Activated T-cell treated with anti-CD3 and anti-CD28 coated beads, Interleukin-2, amount 50 U/mL, for 48 hours (primary cell): ENCODE data around the gene PFKFB4.
"Not testable (repeated sequence)": the region's sequence is repeated elsewhere in the genome, so short reads cannot be mapped to it uniquely, and the experiment has no call there.

Source experiments
- DNase-seq, 2 experiments: peaks; one replicate each; pipeline ENCODE4 v3.0.0-alpha.2; 2020

PFKFB4 gene

DNA sequence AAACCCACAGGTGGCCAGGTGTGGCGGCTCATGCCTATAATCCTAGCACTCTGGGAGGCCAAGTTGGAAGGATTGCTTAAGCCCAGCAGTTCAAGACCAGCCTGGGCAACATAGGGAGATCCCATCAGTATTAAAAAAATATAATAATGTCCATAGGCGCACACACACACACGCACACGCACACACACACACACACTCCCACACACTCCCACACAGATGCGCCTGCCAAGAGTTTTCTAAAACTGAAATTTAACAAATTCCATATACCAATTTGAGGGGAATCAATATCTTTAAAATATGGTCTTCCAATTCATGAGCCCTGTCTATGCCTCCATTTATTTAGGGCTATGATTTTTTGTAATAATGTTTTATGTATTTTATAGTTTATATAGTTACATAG lies 69.7 kb downstream of the PFKFB4 start:
- DNase-seq = no peak

DNA sequence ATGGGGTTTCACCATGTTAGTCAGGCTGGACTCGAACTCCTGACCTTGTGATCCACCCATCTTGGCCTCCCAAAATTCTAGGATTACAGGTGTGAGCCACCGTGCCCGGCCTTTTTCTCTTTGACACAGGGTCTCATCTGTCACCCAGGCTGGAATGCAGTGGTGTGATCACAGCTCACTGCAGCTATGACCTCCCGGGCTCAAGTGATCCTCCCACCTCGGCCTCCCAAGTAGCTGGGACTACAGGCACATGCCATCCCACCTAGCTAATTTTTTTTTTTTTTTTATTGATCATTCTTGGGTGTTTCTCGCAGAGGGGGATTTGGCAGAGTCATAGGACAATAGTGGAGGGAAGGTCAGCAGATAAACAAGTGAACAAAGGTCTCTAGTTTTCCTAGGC lies 73.8 kb downstream of the PFKFB4 start:
- DNase-seq = not testable (repeated sequence)

DNA sequence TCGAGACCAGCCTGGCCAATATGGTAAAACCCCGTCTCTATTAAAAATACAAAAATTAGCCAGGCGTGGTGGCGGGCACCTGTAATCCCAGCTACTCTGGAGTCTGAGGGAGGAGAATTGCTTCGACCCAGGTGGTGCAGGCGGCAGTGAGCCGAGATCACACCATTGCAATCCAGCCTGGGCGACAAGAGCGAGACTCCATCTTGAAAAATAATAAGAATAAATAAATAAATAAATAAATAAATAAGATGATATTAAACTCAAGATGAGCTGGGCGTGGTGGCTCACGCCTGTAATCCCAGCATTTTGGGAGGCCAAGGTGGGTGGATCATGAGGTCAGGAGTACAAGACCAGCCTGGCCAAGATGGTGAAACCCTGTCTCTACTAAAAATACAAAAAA lies 75.7 kb downstream of the PFKFB4 start:
- not testable (repeated sequence) for DNase-seq

DNA sequence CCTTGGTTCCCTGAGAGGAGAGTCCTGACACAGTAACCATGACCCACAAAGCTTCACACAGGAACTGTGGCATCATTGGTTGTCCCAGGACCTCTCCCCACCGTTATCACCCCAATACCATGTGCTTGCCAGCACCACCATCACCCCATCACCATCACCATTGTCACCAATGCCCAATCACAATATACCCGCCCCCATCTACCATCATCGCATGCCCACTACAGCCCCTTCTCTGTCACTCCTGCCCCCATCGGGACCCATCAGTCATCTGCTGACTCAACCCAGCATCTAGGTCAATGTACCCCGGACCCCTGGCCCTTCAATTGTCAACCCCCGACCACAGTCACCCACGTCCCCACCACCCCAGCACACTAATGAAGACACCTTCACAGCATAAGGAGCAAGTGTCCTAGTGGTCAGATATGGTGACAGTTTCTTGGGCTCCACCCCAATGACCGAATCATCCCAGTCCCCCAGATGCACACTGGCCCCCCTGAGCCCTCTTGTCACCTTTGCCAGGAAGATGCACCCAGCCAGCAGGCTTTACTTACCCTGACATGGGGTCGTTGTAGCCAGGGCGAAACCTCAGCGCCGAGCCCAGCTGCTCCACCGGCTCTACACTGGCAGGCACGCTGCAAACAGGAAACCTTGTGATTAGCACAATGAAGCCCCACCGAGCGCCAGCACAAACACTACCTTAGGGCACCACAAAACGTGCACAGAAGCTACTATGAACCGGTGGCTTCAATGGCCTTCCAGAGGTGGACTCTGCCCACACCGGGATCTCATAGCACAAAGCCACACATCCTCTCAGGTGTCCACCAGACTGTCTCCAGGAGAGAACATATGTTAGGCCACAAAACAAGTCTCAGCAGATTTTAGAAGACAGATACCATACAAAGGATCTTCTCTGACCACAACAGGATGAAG lies 77.7 kb downstream of the PFKFB4 start:
- DNase-seq = peak; percentile 66 to 68

DNA sequence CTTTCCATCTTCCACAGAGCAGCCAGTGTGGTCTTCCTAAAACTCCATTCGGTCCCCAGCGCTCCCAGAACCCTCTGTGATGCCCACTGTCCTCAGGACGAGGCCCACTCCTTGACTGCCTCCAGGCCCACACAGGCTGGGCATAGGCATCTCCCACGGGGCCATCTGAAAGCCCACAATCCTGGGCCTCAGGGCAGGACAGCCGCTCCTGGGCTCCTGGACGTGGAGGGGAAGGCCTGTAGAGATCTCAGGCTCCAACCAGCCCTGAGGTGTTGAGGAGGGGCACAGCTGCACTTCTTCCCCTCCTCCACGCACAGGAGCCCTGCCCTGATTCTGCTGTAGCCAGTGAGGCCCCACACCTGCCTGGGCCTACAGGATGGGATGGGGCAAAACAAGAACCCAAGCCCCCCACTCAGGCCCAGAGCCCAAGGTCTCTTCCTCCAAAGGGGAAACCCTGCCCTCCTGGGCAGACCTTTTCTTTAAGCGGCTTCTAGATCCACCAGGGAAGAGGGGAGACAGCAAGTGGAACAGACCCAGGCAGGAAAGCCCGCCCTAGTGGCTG lies 78.6 kb downstream of the PFKFB4 start:
- no peak for DNase-seq

DNA sequence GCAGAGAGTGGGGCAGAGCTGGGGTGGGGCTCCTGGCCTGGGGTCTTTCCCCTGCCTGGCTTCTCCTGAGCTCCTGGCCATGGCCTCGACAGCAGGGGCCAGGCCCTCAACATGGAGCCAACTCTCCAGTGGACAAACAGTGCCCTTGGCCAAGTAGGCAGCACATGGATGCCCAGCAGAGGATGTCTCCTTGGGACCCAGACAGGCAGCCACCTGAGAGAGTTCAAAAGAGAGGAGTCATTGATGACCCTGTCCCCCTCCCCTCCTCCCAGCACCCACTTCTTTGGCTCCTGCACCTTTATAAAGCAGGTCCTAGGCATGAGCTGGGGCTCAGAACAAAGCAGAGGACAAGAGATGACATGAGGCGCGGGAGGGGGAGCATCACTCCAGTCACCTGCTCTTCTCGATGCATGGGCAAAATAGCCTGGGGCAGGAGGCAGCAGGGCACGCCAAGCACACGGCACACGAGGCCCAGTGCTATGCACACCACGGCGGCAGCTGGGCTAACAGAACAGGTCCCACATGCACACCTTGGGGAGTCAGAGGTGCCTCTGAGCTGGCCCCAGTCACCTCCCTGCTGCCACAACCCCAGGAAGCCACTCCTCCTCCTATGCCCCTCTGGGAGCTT lies 80.1 kb downstream of the PFKFB4 start:
- DNase-seq = no peak

DNA sequence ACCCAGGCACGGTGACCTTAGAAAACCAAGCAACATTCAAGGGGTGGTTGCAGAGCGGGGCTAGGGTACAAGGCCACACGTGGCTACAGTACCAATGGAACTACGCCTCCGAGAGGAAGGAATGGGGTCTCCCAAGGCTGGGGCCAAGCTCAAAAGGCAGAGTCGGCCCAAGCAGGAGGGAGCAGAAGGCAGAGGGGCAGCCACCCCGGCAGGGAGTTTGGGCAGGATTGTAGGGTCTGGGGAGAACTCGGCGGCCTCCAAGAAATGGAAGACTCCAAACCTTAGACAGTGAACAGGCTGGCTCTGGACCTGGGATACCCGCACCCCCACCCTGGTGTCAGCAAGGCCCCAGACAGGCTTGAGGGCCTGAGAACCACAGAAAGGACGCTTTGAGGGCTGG lies 81.4 kb downstream of the PFKFB4 start:
- DNase-seq = no peak

DNA sequence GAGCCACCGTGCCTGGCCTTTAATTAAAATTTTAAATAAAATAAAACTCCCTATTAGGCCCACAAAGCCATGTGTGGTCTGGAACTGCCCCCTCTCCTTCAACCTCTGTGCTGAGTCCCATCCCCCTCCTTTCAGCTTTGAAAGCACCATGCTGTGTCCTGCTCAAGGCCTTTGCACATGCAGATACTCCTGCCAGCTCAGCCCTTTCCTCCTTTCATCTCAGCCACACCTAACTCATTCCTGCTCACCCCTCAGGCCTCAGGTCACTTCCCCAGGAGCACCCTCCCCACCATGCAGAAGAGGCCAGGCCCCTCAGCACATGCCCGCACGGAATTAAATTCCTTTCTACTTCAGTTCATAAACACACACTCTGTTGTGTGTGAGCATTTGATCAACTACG lies 82.0 kb downstream of the PFKFB4 start:
- DNase-seq = no peak

DNA sequence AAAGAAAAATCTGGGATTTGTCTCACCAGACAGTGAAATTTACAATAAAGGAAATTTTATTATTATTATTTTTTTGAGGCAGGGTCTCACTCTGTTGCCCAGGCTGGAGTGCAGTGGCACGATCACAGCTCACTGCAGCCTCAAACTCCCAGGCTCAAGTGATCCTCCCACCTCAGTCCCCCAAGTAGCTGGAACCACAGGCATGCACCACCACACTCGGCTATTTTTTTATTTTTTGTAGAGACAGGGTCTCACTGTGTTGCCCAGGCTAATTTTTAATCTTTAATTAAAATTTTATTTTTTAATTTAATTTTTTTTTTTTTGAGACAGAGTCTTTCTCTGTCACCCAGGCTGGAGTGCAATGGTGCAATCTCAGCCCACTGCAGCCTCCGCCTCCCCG lies 82.6 kb downstream of the PFKFB4 start:
- not testable (repeated sequence) for DNase-seq

DNA sequence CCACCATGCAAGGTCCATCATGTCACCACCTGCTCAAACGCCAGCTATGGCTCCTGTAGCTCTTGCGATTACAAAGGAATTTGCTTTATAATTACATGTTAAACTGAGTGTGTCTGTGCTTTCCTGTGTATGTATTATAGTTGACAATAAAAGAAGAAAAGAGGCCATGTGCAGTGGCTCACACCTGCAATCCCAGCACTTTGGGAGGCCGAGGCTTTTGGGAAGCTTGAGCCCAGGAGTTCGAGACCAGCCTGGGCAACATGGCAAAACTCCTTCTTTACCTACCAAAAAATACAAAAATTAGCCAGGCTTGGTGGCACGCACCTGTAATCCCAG lies 83.0 kb downstream of the PFKFB4 start:
- no peak for DNase-seq

DNA sequence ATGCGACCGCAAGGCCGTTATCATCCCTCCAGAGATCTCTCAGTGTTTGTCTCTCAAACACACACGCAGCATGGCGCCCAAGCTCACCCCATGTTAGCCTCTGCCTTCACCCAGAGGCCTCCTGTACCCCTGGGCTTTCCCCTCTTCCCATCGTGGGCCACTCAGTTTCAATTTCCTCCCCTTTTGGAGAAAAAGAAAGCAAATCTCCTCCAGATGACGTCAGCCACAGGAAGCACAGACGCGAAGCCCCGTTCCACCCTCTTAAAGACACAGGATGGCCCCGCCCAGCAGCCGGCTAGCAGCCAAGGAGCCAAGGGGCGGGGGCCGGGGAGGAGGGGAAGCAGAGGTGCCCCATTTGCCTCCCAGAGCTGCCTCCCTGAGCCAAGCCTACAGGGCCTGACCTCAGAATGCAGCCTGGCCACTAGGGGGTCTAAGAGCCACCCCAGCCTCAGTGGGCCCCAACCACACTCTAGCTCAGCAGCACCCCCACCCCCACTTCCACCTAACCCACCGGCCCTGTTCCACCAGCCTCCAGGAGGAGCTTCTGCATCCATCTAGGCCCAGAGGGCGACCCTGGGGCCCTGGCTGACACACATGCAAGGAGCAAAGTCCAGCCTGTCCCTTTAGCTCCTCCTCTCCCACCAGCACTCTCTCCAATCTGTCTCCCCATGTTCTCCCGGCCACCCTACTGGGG lies 83.5 kb downstream of the PFKFB4 start:
- peak; percentile 94 to 95 for DNase-seq

DNA sequence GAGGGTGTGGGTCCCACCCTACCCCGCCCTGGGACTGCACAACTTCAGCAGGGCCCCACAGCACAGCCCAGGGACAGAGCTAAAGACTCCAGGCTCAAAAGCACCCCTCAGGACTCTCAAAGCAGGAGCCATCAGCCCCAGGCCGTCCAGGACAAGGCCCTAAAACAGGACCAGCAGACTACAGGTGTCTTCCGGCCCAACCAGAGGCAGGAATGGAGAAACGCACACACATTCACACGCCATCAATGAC lies 84.0 kb downstream of the PFKFB4 start:
- no peak for DNase-seq

DNA sequence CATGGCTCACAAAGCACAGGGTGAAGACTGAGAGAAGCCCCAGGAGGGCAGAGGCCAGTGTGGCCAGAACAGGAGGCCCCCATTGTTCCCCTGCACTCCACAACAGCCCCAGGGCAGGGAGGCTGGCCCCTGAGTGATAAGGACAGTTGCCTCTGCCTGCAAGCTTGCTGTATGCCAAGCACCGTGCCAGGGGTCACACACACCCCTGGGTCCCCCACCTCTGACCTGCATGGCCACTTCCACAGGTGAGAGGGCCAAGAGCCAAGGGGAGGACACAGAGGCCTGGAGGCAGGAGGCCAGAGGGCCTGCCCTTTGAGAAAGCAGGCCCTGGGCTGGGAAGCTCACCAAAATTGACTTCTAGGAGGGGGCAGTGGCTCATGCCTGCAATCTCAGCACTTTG lies 86.3 kb downstream of the PFKFB4 start:
- DNase-seq = no peak

DNA sequence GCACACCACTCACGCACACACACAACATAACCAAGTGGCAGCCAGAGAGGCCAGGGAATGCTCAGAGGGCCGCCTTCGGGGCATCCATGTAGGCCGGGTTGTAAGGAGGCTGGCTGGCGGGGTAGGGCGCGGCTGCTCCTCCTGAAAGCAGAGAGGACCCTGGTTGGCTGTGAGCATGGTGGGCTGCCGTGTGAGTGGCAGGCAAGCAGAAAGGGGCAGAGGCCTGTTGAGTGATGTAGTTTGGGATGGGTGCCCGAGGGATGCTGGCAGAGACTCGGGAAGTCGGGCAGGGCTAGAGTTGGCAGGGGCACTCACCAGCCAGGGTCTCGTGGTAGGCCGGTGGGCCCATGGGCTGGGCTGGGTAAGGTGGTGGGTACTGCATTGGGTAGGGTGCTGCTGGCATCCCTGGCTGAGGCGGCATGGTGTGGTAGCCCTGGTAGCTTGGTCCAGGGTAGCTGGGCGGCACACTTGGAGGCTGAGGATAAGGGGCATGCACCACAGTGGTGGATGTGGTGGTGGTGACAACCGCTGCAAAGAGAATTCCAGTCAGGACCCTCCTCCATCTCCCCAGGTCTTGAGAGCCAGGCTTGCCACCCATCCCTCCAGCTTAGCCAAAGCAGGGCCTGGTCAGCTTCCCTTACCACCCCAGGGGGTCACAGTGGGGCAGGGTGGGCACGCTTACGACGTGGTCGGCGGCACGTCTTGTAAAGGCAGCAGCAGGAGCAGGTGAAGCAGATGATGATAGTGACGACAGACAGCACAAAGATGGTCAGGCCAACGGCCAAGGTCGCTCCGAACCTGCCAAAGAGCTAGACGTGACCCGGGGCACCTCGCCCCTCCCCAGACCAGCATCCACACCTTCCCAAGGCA lies 87.3 kb downstream of the PFKFB4 start:
- DNase-seq = no peak

DNA sequence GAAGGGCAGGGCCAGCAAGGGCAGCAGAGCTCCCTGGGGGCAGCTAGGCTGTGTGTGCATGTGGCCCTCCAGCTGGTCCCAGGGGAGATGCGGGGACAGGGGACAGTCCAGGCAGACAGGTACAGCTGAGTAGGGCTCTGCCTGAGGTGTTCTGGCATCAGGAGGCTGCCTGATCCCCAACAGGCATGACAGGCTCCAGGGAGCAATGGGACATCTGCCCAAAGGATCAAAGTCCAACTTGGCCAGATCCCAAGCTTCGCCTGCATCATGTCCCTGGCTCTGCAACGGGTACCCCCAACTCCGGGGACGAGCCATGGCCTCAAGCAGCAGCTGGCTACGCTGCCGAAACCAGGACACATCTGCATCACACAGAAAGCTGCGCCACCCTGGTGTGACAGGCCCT lies 88.3 kb downstream of the PFKFB4 start:
- no peak for DNase-seq
